ENCODE measurements around the gene PSMC4. TPM values are rescaled to one million over a fixed set of nuclear protein-coding genes. Genes with fewer than 3 reads are reported as not detected.

The PSMC4 gene
- polyA plus RNA-seq, 3 donors = 83.5 to 104 (median 101) TPM

GRCh38 chr19:39969681-39970424 lies 1.1 kb upstream of the PSMC4 start:
- DNase-seq (ENCODE audit: extremely low read depth in 1 of 11, low read depth in 9 of 11, low spot score in 4 of 11) = no peak

- DNase-seq (ENCODE audit: extremely low read depth in 1 of 11, low read depth in 9 of 11, low spot score in 4 of 11) = peak in 2 of 11 donors; percentile 8 to 20
Observed at GRCh38 chr19:39970425-39970674, 615 bp upstream of the PSMC4 start.

GRCh38 chr19:39971380-39972035 lies 543 bp downstream of the PSMC4 start:
- DNase-seq (ENCODE audit: extremely low read depth in 1 of 11, low read depth in 9 of 11, low spot score in 4 of 11) = no peak

GRCh38 chr19:39974377-39975155 lies 3.6 kb downstream of the PSMC4 start:
- no peak for DNase-seq (ENCODE audit: extremely low read depth in 1 of 11, low read depth in 9 of 11, low spot score in 4 of 11)

- DNase-seq (ENCODE audit: extremely low read depth in 1 of 11, low read depth in 9 of 11, low spot score in 4 of 11) = no peak
Observed at GRCh38 chr19:39982883-39983282, 11.9 kb downstream of the PSMC4 start.

GRCh38 chr19:39983695-39984300 lies 12.8 kb downstream of the PSMC4 start:
- no peak for DNase-seq (ENCODE audit: extremely low read depth in 1 of 11, low read depth in 9 of 11, low spot score in 4 of 11)

- DNase-seq (ENCODE audit: extremely low read depth in 1 of 11, low read depth in 9 of 11, low spot score in 4 of 11) = no peak
Observed at GRCh38 chr19:39986643-39987042, 15.7 kb downstream of the PSMC4 start.

- DNase-seq (ENCODE audit: extremely low read depth in 1 of 11, low read depth in 9 of 11, low spot score in 4 of 11) = no peak
Observed at GRCh38 chr19:39987167-39987566, 16.2 kb downstream of the PSMC4 start.

- no peak for DNase-seq (ENCODE audit: extremely low read depth in 1 of 11, low read depth in 9 of 11, low spot score in 4 of 11)
Observed at GRCh38 chr19:39987596-39987995, 16.6 kb downstream of the PSMC4 start.

GRCh38 chr19:39993605-39994004 lies 22.6 kb downstream of the PSMC4 start:
- no peak for DNase-seq (ENCODE audit: extremely low read depth in 1 of 11, low read depth in 9 of 11, low spot score in 4 of 11)

GRCh38 chr19:39994361-39994760 lies 23.4 kb downstream of the PSMC4 start:
- peak in 1 of 11 donors; percentile 9 for DNase-seq (ENCODE audit: extremely low read depth in 1 of 11, low read depth in 9 of 11, low spot score in 4 of 11)

GRCh38 chr19:39995794-39996193 lies 24.8 kb downstream of the PSMC4 start:
- no peak for DNase-seq (ENCODE audit: extremely low read depth in 1 of 11, low read depth in 9 of 11, low spot score in 4 of 11)

GRCh38 chr19:39996218-39996810 lies 25.3 kb downstream of the PSMC4 start:
- DNase-seq (ENCODE audit: extremely low read depth in 1 of 11, low read depth in 9 of 11, low spot score in 4 of 11) = peak in 1 of 11 donors; percentile 20

GRCh38 chr19:39996811-39997637 lies 26.1 kb downstream of the PSMC4 start, which contains the start of gene ZNF546:
Gene ZNF546 (plus strand): TSS chr19:39997060. CDS start chr19:39998327, 1,267 bp downstream.
- peak; percentile 70 to 89 (median 83) for DNase-seq (ENCODE audit: extremely low read depth in 1 of 11, low read depth in 9 of 11, low spot score in 4 of 11)

- DNase-seq (ENCODE audit: extremely low read depth in 1 of 11, low read depth in 9 of 11, low spot score in 4 of 11) = no peak
Observed at GRCh38 chr19:39997638-39998216, 26.8 kb downstream of the PSMC4 start.

- no peak for DNase-seq (ENCODE audit: extremely low read depth in 1 of 11, low read depth in 9 of 11, low spot score in 4 of 11)
Observed at GRCh38 chr19:39998501-39998900, 27.5 kb downstream of the PSMC4 start.

- DNase-seq (ENCODE audit: extremely low read depth in 1 of 11, low read depth in 9 of 11, low spot score in 4 of 11) = no peak
Observed at GRCh38 chr19:40005691-40006272, 34.8 kb downstream of the PSMC4 start.

GRCh38 chr19:40006273-40006691 lies 35.3 kb downstream of the PSMC4 start:
- DNase-seq (ENCODE audit: extremely low read depth in 1 of 11, low read depth in 9 of 11, low spot score in 4 of 11) = no peak

Measured in renal cortex interstitium (tissue), 11 donors.